Kidney epithelial cell (primary cell): ENCODE results near the gene ASPSCR1. TPM values are rescaled to one million over a fixed set of nuclear protein-coding genes. Genes with fewer than 3 reads are reported as not detected.

Source experiments
- DNase-seq: peaks from one replicate; pipeline ENCODE4 v3.0.0-alpha.2; 2010; ENCODE audit warnings: low read depth
- H3K27me3 ChIP-seq: 2 replicates; pipeline ENCODE4 v1.6.0; 2011; ENCODE audit warnings: low read length; ENCODE audit not compliant: control insufficient read depth, insufficient read depth
- H3K36me3 ChIP-seq: 2 replicates; pipeline ENCODE4 v1.5.1; 2011; ENCODE audit warnings: low read length; ENCODE audit not compliant: control insufficient read depth, insufficient read depth
- H3K4me3 ChIP-seq: 2 replicates; pipeline ENCODE4 v1.5.1; 2011; ENCODE audit warnings: low read depth, mild to moderate bottlenecking, control low read depth, low read length
- CTCF ChIP-seq: IDR thresholded peaks from 2 replicates; pipeline ENCODE4 v1.5.1; 2011; ENCODE audit warnings: mild to moderate bottlenecking, moderate library complexity, low read length, control low read depth, inconsistent platforms; ENCODE audit not compliant: insufficient read depth, poor library complexity, severe bottlenecking
- total RNA-seq: library from RNA; depleted of rRNA; stranded (reverse); fragments of >200 nt; gene quantifications from 2 replicates; pipeline ENCODE4 v1.2.3, GENCODE V29; 2015

ASPSCR1 gene
- total RNA-seq, 1 donor from 2014 or later, result 19.5 TPM

- no peak for DNase-seq
- Histone ChIP-seq H3K27me3 (no peaks in the 10 kb centered on the region), H3K4me3 (no peak overlapping the region), H3K36me3 (no peaks in the 10 kb centered on the region)
- no peak for TF ChIP-seq CTCF
Observed at GRCh38 chr17:81983011-81983638, 5.7 kb downstream of the ASPSCR1 start.

- no peaks in the 10 kb centered on the region for H3K27me3 ChIP-seq
- DNase-seq, result no peak
- no peaks in the 10 kb centered on the region for H3K36me3 ChIP-seq
- H3K4me3 ChIP-seq, result no peak overlapping the region
- no peak for TF ChIP-seq CTCF
Observed at GRCh38 chr17:81983639-81984373, 6.4 kb downstream of the ASPSCR1 start.

GRCh38 chr17:81984773-81985410, 7.5 kb downstream of the ASPSCR1 start:
- TF ChIP-seq CTCF, result no peak
- no peaks in the 10 kb centered on the region for H3K27me3 ChIP-seq
- H3K4me3 ChIP-seq, result no peak overlapping the region
- DNase-seq, result no peak
- H3K36me3 ChIP-seq, result peaks cover 2% of the 10 kb centered on the region

- H3K36me3 ChIP-seq, result peaks cover 2% of the 10 kb centered on the region
- no peak for TF ChIP-seq CTCF
- no peaks in the 10 kb centered on the region for H3K27me3 ChIP-seq
- no peak overlapping the region for H3K4me3 ChIP-seq
- DNase-seq, result no peak
Observed at GRCh38 chr17:81986606-81987005, 9.2 kb downstream of the ASPSCR1 start.

- TF ChIP-seq CTCF, result no peak
- Histone ChIP-seq H3K4me3 (no peak overlapping the region), H3K27me3 (no peaks in the 10 kb centered on the region), H3K36me3 (peaks cover 2% of the 10 kb centered on the region)
- no peak for DNase-seq
Observed at GRCh38 chr17:81987161-81987770, 9.8 kb downstream of the ASPSCR1 start.
